Neural progenitor cell (in vitro differentiated cells): ENCODE results near the gene RALBP1. TPM values are rescaled to one million over a fixed set of nuclear protein-coding genes. Genes with fewer than 3 reads are reported as not detected.

Experiments
- DNase-seq: peaks from one replicate; pipeline ENCODE4 v3.0.0-alpha.2; 2016; ENCODE audit warnings: low spot score
- H2AFZ ChIP-seq: fragments of 200-600 bp; sonication (generic); replicated peaks from 2 replicates; pipeline ENCODE4 v1.6.1; 2016; ENCODE audit warnings: antibody characterized with exemption
- H3F3A ChIP-seq: fragments of 200-600 bp; sonication (generic); 2 replicates; pipeline ENCODE4 v1.6.1; 2016; ENCODE audit warnings: antibody characterized with exemption, low read depth
- H3K27ac ChIP-seq: fragments of 200-600 bp; sonication (generic); 2 replicates; pipeline ENCODE4 v1.5.1; 2016; ENCODE audit warnings: mild to moderate bottlenecking
- H3K27me3 ChIP-seq: fragments of 200-600 bp; sonication (generic); 2 replicates; pipeline ENCODE4 v1.6.1; 2016; ENCODE audit warnings: mild to moderate bottlenecking, moderate library complexity
- H3K36me3 ChIP-seq: fragments of 200-600 bp; sonication (generic); 2 replicates; pipeline ENCODE4 v1.5.1; 2016
- H3K4me1 ChIP-seq: fragments of 200-600 bp; sonication (generic); 2 replicates; pipeline ENCODE4 v1.6.1; 2016; ENCODE audit warnings: mixed run types
- H3K4me2 ChIP-seq: fragments of 200-600 bp; sonication (generic); 2 replicates; pipeline ENCODE4 v1.6.1; 2016
- H3K4me3 ChIP-seq: fragments of 200-600 bp; sonication (generic); 2 replicates; pipeline ENCODE4 v1.5.1; 2016
- H3K79me2 ChIP-seq: fragments of 200-600 bp; sonication (generic); 2 replicates; pipeline ENCODE4 v1.6.1; 2016; ENCODE audit warnings: low read depth
- H3K9ac ChIP-seq: fragments of 200-600 bp; sonication (generic); 2 replicates; pipeline ENCODE4 v1.6.1; 2016
- H3K9me3 ChIP-seq: fragments of 200-600 bp; sonication (generic); 2 replicates; pipeline ENCODE4 v1.5.1; 2016; ENCODE audit warnings: low read depth
- H4K20me1 ChIP-seq: fragments of 200-600 bp; sonication (generic); 2 replicates; pipeline ENCODE4 v1.6.1; 2016; ENCODE audit warnings: low read depth
- H3K27ac Mint-ChIP-seq: 3 replicates; pipeline ENCODE4 v1.8.0; 2021; ENCODE audit warnings: mixed read lengths
- H3K27me3 Mint-ChIP-seq: 2 replicates; pipeline ENCODE4 v1.8.0; 2022; ENCODE audit warnings: low read depth, mild to moderate bottlenecking, inconsistent platforms, moderate library complexity, mixed read lengths; ENCODE audit not compliant: insufficient read depth
- H3K36me3 Mint-ChIP-seq: 3 replicates; pipeline ENCODE4 v1.8.0; 2021; ENCODE audit warnings: mixed read lengths
- H3K4me1 Mint-ChIP-seq: 3 replicates; pipeline ENCODE4 v1.8.0; 2021; ENCODE audit warnings: mixed read lengths
- H3K4me3 Mint-ChIP-seq: 3 replicates; pipeline ENCODE4 v1.8.0; 2021; ENCODE audit warnings: mild to moderate bottlenecking, moderate library complexity, mixed read lengths
- H3K9me3 Mint-ChIP-seq: 3 replicates; pipeline ENCODE4 v1.8.0; 2020; ENCODE audit warnings: mixed read lengths
- CTCF ChIP-seq: fragments of 200-600 bp; sonication (generic); IDR thresholded peaks from 2 replicates; pipeline ENCODE4 v1.5.1; 2017; ENCODE audit warnings: antibody characterized with exemption, mild to moderate bottlenecking
- EZH2 ChIP-seq: fragments of 200-600 bp; sonication (generic); IDR thresholded peaks from 2 replicates; pipeline ENCODE4 v1.6.1; 2017; ENCODE audit warnings: antibody characterized with exemption, mild to moderate bottlenecking, moderate library complexity
- EZH2phosphoT487 ChIP-seq: fragments of 200-600 bp; sonication (generic); IDR thresholded peaks from 2 replicates; pipeline ENCODE4 v1.6.1; 2017; ENCODE audit warnings: antibody characterized with exemption
- total RNA-seq: library from RNA; depleted of rRNA; stranded (reverse); fragments of >200 nt; gene quantifications from 2 replicates; pipeline ENCODE4 v1.2.3, GENCODE V29; 2015; ENCODE audit warnings: low replicate concordance

RALBP1 gene
- total RNA-seq, 1 donor from 2014 or later = 61.5 TPM

DNA sequence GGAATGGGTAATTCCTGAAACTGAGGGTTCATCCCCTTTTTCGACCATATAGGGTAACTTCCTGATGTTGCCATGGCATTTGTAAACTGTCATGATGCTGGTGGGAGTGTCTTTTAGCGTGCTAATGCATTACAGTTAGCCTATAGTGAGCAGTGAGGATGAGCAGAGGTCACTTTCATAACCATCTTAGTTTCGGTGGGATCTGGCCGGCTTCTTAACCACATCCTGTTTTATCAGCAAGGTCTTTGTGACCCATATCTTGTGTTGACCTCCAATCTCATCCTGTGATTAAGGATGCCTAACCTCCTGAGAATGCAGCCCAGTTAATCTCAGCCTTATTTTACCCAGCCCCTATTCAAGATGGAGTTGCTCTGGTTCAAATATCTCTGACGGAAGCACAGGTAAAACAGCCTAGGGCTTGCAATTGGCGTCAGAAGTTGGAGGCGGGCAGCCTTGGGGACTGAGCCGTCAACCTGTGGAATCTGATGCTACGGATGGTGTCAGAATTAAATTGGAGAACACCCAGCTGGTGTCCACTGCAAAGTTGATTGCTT, 19.5 kb downstream of the RALBP1 start:
- peaks cover 78% of the 10 kb centered on the region for H3K79me2 ChIP-seq
- H3K36me3 Mint-ChIP-seq = peaks cover 27% of the 10 kb centered on the region
- H3K27ac Mint-ChIP-seq = no peak overlapping the region

DNA sequence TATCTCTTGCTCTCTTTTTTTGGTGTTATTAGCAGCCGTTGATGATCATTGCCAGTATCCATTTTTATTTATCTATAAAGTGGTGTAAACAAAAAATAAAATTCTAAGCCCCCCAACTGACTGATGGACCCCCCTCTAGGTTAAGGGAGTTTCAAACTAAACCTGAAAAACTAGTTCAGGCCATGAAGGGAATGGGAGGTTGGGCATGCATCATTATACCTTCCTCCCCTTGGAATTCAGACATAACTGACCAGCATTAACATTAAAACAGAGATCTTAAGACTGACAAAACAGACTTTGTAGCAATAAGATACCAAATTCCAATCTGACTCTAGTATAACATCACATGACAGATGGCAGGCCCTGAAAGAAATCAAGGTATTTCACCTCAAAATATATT, 20.2 kb downstream of the RALBP1 start:
- Mint-ChIP-seq H3K9me3 (peaks cover 49% of the 10 kb centered on the region), H3K36me3 (peaks cover 31% of the 10 kb centered on the region), H3K4me3 (no peak overlapping the region), H3K27me3 (no peaks in the 10 kb centered on the region), H3K4me1 (no peaks in the 10 kb centered on the region), H3K27ac (no peak overlapping the region)
- Histone ChIP-seq H3K36me3 (no peaks in the 10 kb centered on the region), H3K27ac (no peak overlapping the region), H2AFZ (no peak overlapping the region), H3K79me2 (peaks cover 78% of the 10 kb centered on the region), H3K9me3 (no peaks in the 10 kb centered on the region), H3K4me3 (no peak overlapping the region), H3K9ac (no peak overlapping the region), H4K20me1 (no peaks in the 10 kb centered on the region), H3F3A (no peaks in the 10 kb centered on the region), H3K4me2 (no peak overlapping the region), H3K27me3 (no peaks in the 10 kb centered on the region), H3K4me1 (no peaks in the 10 kb centered on the region)
- TF ChIP-seq EZH2phosphoT487 (no peak), CTCF (no peak), EZH2 (no peak)
- no peak for DNase-seq

More for the DNA sequence above, 19.5 kb downstream of the RALBP1 start:
- no peak overlapping the region for H3K9ac ChIP-seq
- Mint-ChIP-seq H3K9me3 (peaks cover 44% of the 10 kb centered on the region), H3K4me3 (no peak overlapping the region), H3K4me1 (no peaks in the 10 kb centered on the region), H3K27me3 (no peaks in the 10 kb centered on the region)
- H3K36me3 ChIP-seq = no peaks in the 10 kb centered on the region
- no peak for TF ChIP-seq CTCF
- TF ChIP-seq EZH2phosphoT487 = no peak
- no peak for TF ChIP-seq EZH2
- H2AFZ ChIP-seq = no peak overlapping the region
- no peaks in the 10 kb centered on the region for H3K9me3 ChIP-seq
- H3K27me3 ChIP-seq = no peaks in the 10 kb centered on the region
- no peaks in the 10 kb centered on the region for H3F3A ChIP-seq
- DNase-seq = no peak
- no peak overlapping the region for H3K27ac ChIP-seq
- no peaks in the 10 kb centered on the region for H4K20me1 ChIP-seq
- no peaks in the 10 kb centered on the region for H3K4me1 ChIP-seq
- no peak overlapping the region for H3K4me2 ChIP-seq
- no peak overlapping the region for H3K4me3 ChIP-seq

GRCh38 chr18:9495916-9496705, 20.8 kb downstream of the RALBP1 start:
- Histone ChIP-seq H3K27ac (no peak overlapping the region), H3K9ac (no peak overlapping the region), H3K4me1 (no peaks in the 10 kb centered on the region), H4K20me1 (no peaks in the 10 kb centered on the region), H3K4me3 (no peak overlapping the region), H3K79me2 (peaks cover 76% of the 10 kb centered on the region), H3F3A (no peaks in the 10 kb centered on the region), H3K4me2 (no peak overlapping the region), H3K27me3 (no peaks in the 10 kb centered on the region), H2AFZ (no peak overlapping the region), H3K9me3 (no peaks in the 10 kb centered on the region), H3K36me3 (no peaks in the 10 kb centered on the region)
- DNase-seq = no peak
- H3K4me3 Mint-ChIP-seq = no peak overlapping the region
- no peaks in the 10 kb centered on the region for H3K27me3 Mint-ChIP-seq
- H3K4me1 Mint-ChIP-seq = no peaks in the 10 kb centered on the region
- no peak overlapping the region for H3K27ac Mint-ChIP-seq
- no peak for TF ChIP-seq EZH2
- TF ChIP-seq EZH2phosphoT487 = no peak
- no peak for TF ChIP-seq CTCF
- peaks cover 50% of the 10 kb centered on the region for H3K9me3 Mint-ChIP-seq
- peaks cover 33% of the 10 kb centered on the region for H3K36me3 Mint-ChIP-seq
